22Rv1 (cell line): ENCODE results near the gene EXOC3.

ENCODE experiments used
- H3K27ac ChIP-seq: fragments of 450-650 bp; 2 replicates; pipeline ENCODE4 v1.5.1; 2017
- CTCF ChIP-seq: fragments of 450-650 bp; IDR thresholded peaks from 2 replicates; pipeline ENCODE4 v1.5.1; 2017; ENCODE audit warnings: mild to moderate bottlenecking
- ZFX ChIP-seq: fragments of 450-650 bp; IDR thresholded peaks from 2 replicates; pipeline ENCODE4 v1.6.1; 2017; ENCODE audit warnings: antibody characterized with exemption, borderline replicate concordance

Gene EXOC3

DNA sequence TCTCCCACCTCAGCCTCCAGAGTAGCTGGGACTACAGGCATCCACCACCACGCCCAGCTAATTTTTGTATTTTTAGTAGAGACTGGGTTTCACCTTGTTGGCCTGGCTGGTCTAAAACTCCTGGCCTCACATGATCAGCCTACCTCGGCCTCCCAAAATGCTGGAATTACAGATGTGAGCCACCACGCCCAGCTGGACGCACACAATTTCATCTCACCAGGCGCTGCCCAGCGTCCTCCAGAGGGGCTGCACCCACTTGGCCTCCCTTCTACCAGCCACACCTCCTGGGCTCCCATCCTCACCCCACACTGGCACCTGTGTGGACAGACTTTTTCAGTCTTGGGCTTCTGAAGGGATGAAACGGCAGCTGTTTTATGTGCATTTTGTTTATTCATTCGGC lies 3.8 kb upstream of the EXOC3 start:
- TF ChIP-seq ZFX: no peak
- TF ChIP-seq CTCF: no peak
- H3K27ac ChIP-seq: no peak overlapping the region

- no peak overlapping the region for H3K27ac ChIP-seq
- TF ChIP-seq CTCF: no peak
- TF ChIP-seq ZFX: no peak
These were observed 3.3 kb upstream of the EXOC3 start for GRCh38 chr5:439636-440035.

DNA sequence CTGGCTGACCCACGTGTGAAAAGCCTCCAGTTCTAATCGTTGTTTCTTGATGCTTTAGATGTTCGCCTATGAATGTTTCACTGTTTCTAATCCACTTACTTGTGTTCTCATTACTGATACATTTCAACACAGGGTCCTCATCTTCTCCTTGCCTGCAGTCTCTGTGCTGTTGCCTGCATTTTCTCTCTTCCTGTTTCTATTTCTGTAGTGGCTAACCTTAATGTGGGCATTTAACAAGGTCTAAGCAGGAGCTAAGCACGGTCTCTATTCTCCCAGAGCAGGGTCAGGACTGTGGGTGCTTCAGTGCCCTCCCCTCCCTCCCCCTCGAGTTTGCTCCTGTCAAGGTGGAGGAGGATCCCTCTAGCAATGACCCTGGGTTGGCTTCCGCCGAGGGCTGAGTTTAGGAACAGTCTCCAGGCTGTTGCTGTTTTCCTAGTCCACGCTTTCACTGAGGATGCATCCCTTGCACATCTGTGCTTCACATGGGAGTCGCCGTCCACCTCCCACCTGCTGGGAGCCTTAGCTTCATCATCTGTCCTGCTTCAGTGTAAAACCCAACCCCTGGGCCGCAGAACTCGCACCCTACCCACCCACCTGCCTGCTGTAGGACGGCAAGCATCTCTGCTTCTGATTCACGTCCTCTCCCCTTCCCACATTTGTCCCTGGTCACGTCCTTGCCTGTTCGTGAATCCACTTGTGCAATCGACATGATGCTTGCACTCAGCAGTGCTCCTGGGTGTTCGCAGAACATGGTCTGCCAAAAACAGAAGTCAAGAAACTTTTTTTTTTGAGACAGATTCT lies 2.4 kb upstream of the EXOC3 start:
- TF ChIP-seq CTCF (no peak), ZFX (no peak)
- no peak overlapping the region for H3K27ac ChIP-seq

DNA sequence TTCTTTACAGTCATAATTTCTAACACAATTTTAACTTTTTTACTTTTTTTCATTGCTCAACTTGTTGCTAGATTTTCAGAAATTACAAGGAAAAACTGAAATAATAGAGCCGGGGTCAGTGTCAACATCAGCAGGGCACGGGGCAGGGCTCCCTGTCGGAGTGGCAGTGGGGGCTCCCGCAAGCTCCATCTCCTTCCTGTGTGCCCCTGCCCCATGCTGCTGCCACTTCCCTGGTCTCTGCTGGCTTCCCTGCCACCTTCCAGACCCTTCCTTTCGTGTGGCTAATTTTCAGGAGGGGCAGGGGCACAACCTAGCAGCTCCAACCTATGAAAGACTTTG lies 1.0 kb upstream of the EXOC3 start:
- TF ChIP-seq ZFX (no peak), CTCF (no peak)
- no peak overlapping the region for H3K27ac ChIP-seq

- peak overlapping the region; percentile 60; the same call in 1 of the 2 replicates for H3K27ac ChIP-seq
- TF ChIP-seq ZFX: no peak
- TF ChIP-seq CTCF: no peak
These were observed 519 bp downstream of the EXOC3 start for GRCh38 chr5:443239-444151.

DNA sequence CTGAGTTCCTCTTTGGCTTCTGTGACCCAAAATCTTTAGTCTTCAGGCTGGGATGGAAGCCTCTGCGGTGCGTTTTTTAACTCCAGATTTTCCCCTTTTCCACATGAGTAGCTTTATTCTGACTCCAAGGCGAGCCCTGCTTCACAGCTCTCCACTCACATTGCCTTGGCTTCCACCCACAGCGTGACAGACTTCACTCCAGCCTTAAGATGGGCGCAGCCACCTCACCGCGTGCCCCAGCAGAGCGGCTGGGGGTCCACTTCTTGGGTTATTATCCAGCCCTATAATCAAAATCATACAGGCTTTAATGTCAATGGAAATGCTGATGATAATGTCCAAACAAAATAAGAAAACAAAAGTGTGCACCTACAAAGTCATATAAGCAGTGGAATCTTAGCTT lies 1.2 kb downstream of the EXOC3 start:
- no peak overlapping the region for H3K27ac ChIP-seq
- TF ChIP-seq ZFX (no peak), CTCF (no peak)

DNA sequence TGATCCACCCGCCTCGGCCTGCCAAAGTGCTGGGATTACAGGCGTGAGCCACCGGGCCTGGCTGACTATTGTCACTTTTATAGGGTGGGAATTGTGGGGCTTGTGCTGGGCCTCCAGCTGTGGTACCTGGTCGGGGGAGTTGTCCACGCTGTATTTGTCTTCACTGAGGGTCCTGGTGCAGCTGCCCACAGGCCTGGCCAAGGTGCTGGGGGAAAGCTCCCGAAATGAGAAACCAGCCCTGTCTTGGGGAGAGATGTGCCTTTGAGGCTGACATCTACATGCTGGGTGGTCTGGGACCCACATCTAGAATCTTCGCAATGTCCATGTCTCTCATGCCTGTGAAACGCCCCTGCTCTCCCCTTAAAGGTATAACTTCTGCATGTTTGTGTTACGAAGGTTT lies 2.6 kb downstream of the EXOC3 start:
- H3K27ac ChIP-seq: no peak overlapping the region
- TF ChIP-seq CTCF (no peak), ZFX (no peak)
